Endothelial cell of umbilical vein (primary cell): Measurements from ENCODE around the gene ZBTB9. TPM values are rescaled to one million over a fixed set of nuclear protein-coding genes. Genes with fewer than 3 reads are reported as not detected.

Experiments
- BruUV-seq: library from RNA; stranded (reverse); fragments of 400-500 nt; replicated peaks from 2 replicates; lab custom pipeline; 2021; lab: Mats Ljungman, UMichigan
- CTCF ChIA-PET: fragments of 300-600, 350-600 bp; sonication (Branson Sonifier 250); formaldehyde crosslinking; loops from one replicate; lab custom pipeline; 2021; ENCODE audit warnings: antibody characterized with exemption, inconsistent platforms; lab: Charles Lee
- POLR2A ChIA-PET: fragments of 300-600, 350-600 bp; sonication (Branson Sonifier 250); formaldehyde crosslinking; loops from one replicate; lab custom pipeline; 2021; ENCODE audit warnings: antibody characterized with exemption, inconsistent platforms; lab: Charles Lee
- DNase-seq: peaks from one replicate; pipeline ENCODE4 v3.0.0-alpha.2; 2011; ENCODE audit warnings: low read depth, low spot score
- FAIRE-seq: peaks from 2 replicates; lab custom pipeline; 2011; peaks lifted over from hg19 to GRCh38; lab: Jason Lieb, UNC
- H2AFZ ChIP-seq: 2 replicates; pipeline ENCODE4 v1.6.0; 2012; ENCODE audit warnings: low read depth, low read length, control low read depth, inconsistent platforms
- H3K27ac ChIP-seq: 2 replicates; pipeline ENCODE4 v1.5.1; 2011; ENCODE audit warnings: low read depth, mild to moderate bottlenecking, control low read depth, low read length, moderate library complexity; ENCODE audit not compliant: insufficient read depth
- H3K27me3 ChIP-seq, 2 experiments: 2 replicates each; pipeline versions ENCODE4 v1.6.0 to v1.6.1; 2011; ENCODE audit warnings: low read length in 2 of 2, mixed read lengths in 1 of 2; ENCODE audit not compliant: control insufficient read depth in 2 of 2, insufficient read depth in 2 of 2
- H3K36me3 ChIP-seq, 2 experiments: 2 replicates in 1 of 2; 3 replicates in 1 of 2; pipeline ENCODE4 v1.5.1; 2011; ENCODE audit warnings: low read length in 2 of 2, mild to moderate bottlenecking in 1 of 2, moderate library complexity in 1 of 2; ENCODE audit not compliant: control insufficient read depth in 2 of 2, insufficient read depth in 2 of 2; ENCODE audit errors: extremely low read depth in 1 of 2
- H3K4me1 ChIP-seq: 3 replicates; pipeline ENCODE4 v1.5.1; 2011; ENCODE audit warnings: mild to moderate bottlenecking, low read length; ENCODE audit not compliant: control insufficient read depth, insufficient read depth; ENCODE audit errors: extremely low read depth
- H3K4me2 ChIP-seq: 2 replicates; pipeline ENCODE4 v1.6.1; 2011; ENCODE audit warnings: low read length, control low read depth, mixed read lengths; ENCODE audit not compliant: insufficient read depth
- H3K4me3 ChIP-seq, 3 experiments: fragments of 200-600 bp in 1 of 3; sonication (generic), shearing (Covaris generic) in 1 of 3; replicated peaks in 1 of 3; 2 replicates each; pipeline ENCODE4 v1.5.1; 2011 to 2016; ENCODE audit warnings: control low read depth in 3 of 3, low read length in 3 of 3, mild to moderate bottlenecking in 2 of 3, inconsistent platforms in 1 of 3, low read depth in 1 of 3, moderate library complexity in 1 of 3; ENCODE audit not compliant: insufficient read depth in 1 of 3
- H3K79me2 ChIP-seq: 2 replicates; pipeline ENCODE4 v1.6.0; 2012; ENCODE audit warnings: low read length, inconsistent platforms; ENCODE audit not compliant: control insufficient read depth, insufficient read depth
- H3K9ac ChIP-seq: replicated peaks from 2 replicates; pipeline ENCODE3; 2011; ENCODE audit warnings: low read length, control low read depth; ENCODE audit not compliant: insufficient read depth; ENCODE audit errors: extremely low read depth
- H3K9me1 ChIP-seq: replicated peaks from 3 replicates; pipeline ENCODE4 v1.6.0; 2011; ENCODE audit warnings: mild to moderate bottlenecking, low read length; ENCODE audit not compliant: control insufficient read depth, insufficient read depth; ENCODE audit errors: extremely low read depth
- H3K9me3 ChIP-seq: replicated peaks from 2 replicates; pipeline ENCODE4 v1.5.1; 2012; ENCODE audit warnings: low read length, inconsistent platforms; ENCODE audit not compliant: control insufficient read depth, insufficient read depth
- H4K20me1 ChIP-seq: replicated peaks from 2 replicates; pipeline ENCODE3; 2011; ENCODE audit warnings: mild to moderate bottlenecking, low read length; ENCODE audit not compliant: control insufficient read depth, insufficient read depth; ENCODE audit errors: extremely low read depth
- CTCF ChIP-seq, 2 donors: IDR thresholded peaks; 1 replicate in 1 of 2; 2 replicates in 1 of 2; pipeline ENCODE4 v1.5.1; 2011; ENCODE audit warnings: low read length in 2 of 2, mild to moderate bottlenecking in 2 of 2, moderate library complexity in 2 of 2, control low read depth in 1 of 2, inconsistent platforms in 1 of 2, low read depth in 1 of 2; ENCODE audit not compliant: insufficient read depth in 1 of 2; ENCODE audit errors: extremely low read depth in 1 of 2
- EZH2 ChIP-seq: IDR thresholded peaks from 2 replicates; pipeline ENCODE4 v1.6.1; 2012; ENCODE audit warnings: borderline replicate concordance, low read depth, mild to moderate bottlenecking, moderate library complexity, low read length, inconsistent platforms; ENCODE audit not compliant: severe bottlenecking
- FOS ChIP-seq: IDR thresholded peaks from 2 replicates; pipeline ENCODE4 v1.6.1; 2011; ENCODE audit warnings: mild to moderate bottlenecking, low read length, moderate library complexity, borderline replicate concordance; ENCODE audit not compliant: insufficient read depth
- GATA2 ChIP-seq: IDR thresholded peaks from 2 replicates; pipeline ENCODE4 v1.7.0; 2011; ENCODE audit warnings: low read depth, mild to moderate bottlenecking, moderate library complexity, mixed read lengths, low read length; ENCODE audit not compliant: insufficient read length, insufficient read depth
- JUN ChIP-seq: IDR thresholded peaks from 2 replicates; pipeline ENCODE4 v1.6.1; 2011; ENCODE audit warnings: borderline replicate concordance, low read depth; ENCODE audit not compliant: insufficient read length, insufficient read depth
- MAX ChIP-seq: IDR thresholded peaks from 2 replicates; pipeline ENCODE4 v1.6.1; 2011; ENCODE audit not compliant: insufficient read depth, insufficient read length
- MYC ChIP-seq: IDR thresholded peaks from one replicate; pipeline ENCODE4 v1.6.1; 2011; ENCODE audit warnings: mild to moderate bottlenecking, low read depth, low read length
- POLR2A ChIP-seq: IDR thresholded peaks from 2 replicates; pipeline ENCODE4 v1.6.1; 2012; ENCODE audit warnings: low read depth, mild to moderate bottlenecking, control low read depth, low read length
- POLR2AphosphoS5 ChIP-seq: IDR thresholded peaks from 2 replicates; pipeline ENCODE4 v1.6.1; 2012; ENCODE audit warnings: low read depth, mild to moderate bottlenecking, control low read depth, low read length, moderate library complexity; ENCODE audit not compliant: insufficient read depth
- dilution Hi-C: fragments of 300-500 bp; cut with MboI; formaldehyde crosslinking; loops from one replicate; pipeline ENCODE4 v1.15.0; 2019; ENCODE audit warnings: low sequenced_read_pairs; ENCODE audit not compliant: extremely low pct_ligation_motif_present
- intact Hi-C: fragments of 100-400 bp; cut with micrococcal nuclease; formaldehyde crosslinking; loops from one replicate; pipeline ENCODE4 v1.10.0; 2022
- polyA plus RNA-seq, 4 experiments: library from polyadenylated mRNA; depleted of rRNA in 3 of 4; stranded (reverse) in 3 of 4; unstranded in 1 of 4; fragments of >200 nt; gene quantifications; 2 replicates each; pipeline versions ENCODE4 v1.2.1 to v1.2.3, GENCODE V29; 2011 to 2012; ENCODE audit warnings: missing spikeins in 1 of 4
- total RNA-seq: library from RNA; stranded (reverse); gene quantifications from 2 replicates; pipeline ENCODE4 v1.2.3, GENCODE V29; 2021

Gene ZBTB9
- total and polyA plus RNA-seq, 2 donors (not counting 3 experiments of a cell fraction or from before 2014, with no cell fraction given): 4.7 to 8.0 TPM

DNA sequence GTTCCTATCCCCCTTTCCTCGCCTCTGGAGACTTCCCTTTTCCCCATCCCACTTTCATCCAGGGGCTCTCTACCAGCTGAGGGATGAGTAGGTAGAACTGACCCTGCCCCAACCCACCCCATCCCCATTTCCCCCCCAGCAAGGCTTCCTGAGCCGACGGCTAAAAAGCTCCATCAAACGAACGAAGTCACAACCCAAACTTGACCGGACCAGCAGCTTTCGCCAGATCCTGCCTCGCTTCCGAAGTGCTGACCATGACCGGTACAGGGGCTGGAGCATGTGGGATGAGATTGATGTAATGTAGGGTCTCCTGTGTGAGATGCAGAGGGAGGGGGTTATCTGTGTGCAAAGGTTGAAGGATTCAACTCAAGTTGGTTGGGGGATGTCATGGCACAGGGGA is 21.8 kb upstream of the ZBTB9 start:
- FAIRE-seq (no peak), DNase-seq (no peak)
- H3K27ac ChIP-seq: no peak overlapping the region
- H4K20me1 ChIP-seq: no peaks in the 10 kb centered on the region
- no peak overlapping the region for H3K9ac ChIP-seq
- TF ChIP-seq GATA2 (no peak), JUN (no peak), POLR2AphosphoS5 (no peak), EZH2 (no peak), POLR2A (no peak), MAX (no peak), CTCF (IDR thresholded peaks at IDR 0.05; ENCODE audit: extremely low read depth in 1 of 2, insufficient read depth in 1 of 2, low read depth in 1 of 2, low read length in 2 of 2) (no peak), MYC (no peak), FOS (no peak)
- CTCF ChIA-PET: no interaction called here
- H3K4me2 ChIP-seq: no peak overlapping the region
- H3K36me3 ChIP-seq: peaks cover 3 to 8% of the 10 kb centered on the region in 2 experiments
- peaks cover 20% of the 10 kb centered on the region for H3K4me1 ChIP-seq
- intact Hi-C loops: no loop called here
- dilution Hi-C loops: no loop called here
- no peak overlapping the region for H2AFZ ChIP-seq
- no peaks in the 10 kb centered on the region for H3K79me2 ChIP-seq
- no TSS peak for BruUV-seq
- H3K4me3 ChIP-seq: no peak overlapping the region
- POLR2A ChIA-PET: no interaction called here
- H3K9me1 ChIP-seq: no peaks in the 10 kb centered on the region
- H3K9me3 ChIP-seq: no peaks in the 10 kb centered on the region
- H3K27me3 ChIP-seq: no peaks in the 10 kb centered on the region
